Lower leg skin (tissue), 3 donors: ENCODE results near the gene HIC2.
"Not testable (repeated sequence)": the region's sequence is repeated elsewhere in the genome, so short reads cannot be mapped to it uniquely, and the experiment has no call there.

Experiments used
- CTCF ChIP-seq, 3 donors: fragments of 450-650 bp; IDR thresholded peaks; one replicate each; pipeline ENCODE4 v1.5.1; 2016; ENCODE audit warnings: antibody characterized with exemption in 3 of 3, mild to moderate bottlenecking in 3 of 3, moderate library complexity in 2 of 3
- POLR2A ChIP-seq, 2 donors: fragments of 450-650 bp; IDR thresholded peaks; one replicate each; pipeline ENCODE4 v1.6.1; 2016 to 2017; ENCODE audit warnings: antibody characterized with exemption in 2 of 2, mild to moderate bottlenecking in 1 of 2, moderate library complexity in 1 of 2

GRCh38 chr22:21442123-21442522 lies 25.0 kb downstream of the HIC2 start:
- TF ChIP-seq CTCF, POLR2A (IDR thresholded peaks at IDR 0.05): not testable (repeated sequence)
